SIG-M5 treated with dmso at 0.1 percent for 504 hours (cell line): ENCODE data around the gene PDSS2.
"Not testable (repeated sequence)": the region's sequence is repeated elsewhere in the genome, so short reads cannot be mapped to it uniquely, and the experiment has no call there.

Experiments
- DNase-seq: peaks from one replicate; lab custom pipeline; 2025; ENCODE audit not compliant: unreplicated experiment; lab: John Stamatoyannopoulos, UW

Gene PDSS2

GRCh38 chr6:107475360-107475759 is 16.0 kb upstream of the PDSS2 start:
- not testable (repeated sequence) for DNase-seq

DNA sequence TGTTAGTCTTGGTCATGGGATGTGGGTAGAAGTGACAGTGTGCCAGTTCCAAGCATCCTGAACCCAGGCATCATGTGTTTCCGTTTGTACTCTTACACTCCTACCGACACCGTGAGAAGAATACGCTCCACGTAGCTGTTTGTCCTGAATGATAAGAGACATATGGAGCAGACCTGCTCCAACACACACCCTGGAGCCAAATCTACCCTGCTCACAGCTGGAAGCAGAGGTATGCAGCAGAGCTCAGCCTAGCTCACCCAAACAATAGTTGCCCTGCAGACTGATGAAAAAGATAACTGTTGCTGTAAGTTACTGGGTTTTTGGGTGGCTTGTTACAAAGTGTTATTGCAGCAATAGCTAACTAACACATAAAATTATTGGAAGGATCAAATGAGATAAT is 14.3 kb upstream of the PDSS2 start:
- no peak for DNase-seq

DNA sequence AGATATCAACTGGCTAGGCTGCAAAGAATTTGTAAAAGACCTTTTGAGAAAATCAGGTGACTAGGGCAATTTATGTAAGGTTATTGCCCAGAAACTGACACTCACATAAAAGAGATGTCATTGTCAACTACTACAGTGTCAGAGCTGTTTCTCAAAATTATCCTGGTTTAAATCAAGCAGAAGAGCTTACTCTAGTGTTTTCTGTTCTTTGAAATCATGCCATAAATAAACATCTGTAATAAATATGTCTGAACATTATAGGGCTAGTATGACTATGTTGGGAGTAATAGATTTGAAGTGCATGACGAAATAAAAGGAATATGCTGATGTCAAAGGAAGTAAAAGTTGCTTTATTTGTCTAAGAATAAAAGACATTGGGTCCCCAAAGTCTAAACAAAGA is 11.0 kb upstream of the PDSS2 start:
- DNase-seq = no peak

DNA sequence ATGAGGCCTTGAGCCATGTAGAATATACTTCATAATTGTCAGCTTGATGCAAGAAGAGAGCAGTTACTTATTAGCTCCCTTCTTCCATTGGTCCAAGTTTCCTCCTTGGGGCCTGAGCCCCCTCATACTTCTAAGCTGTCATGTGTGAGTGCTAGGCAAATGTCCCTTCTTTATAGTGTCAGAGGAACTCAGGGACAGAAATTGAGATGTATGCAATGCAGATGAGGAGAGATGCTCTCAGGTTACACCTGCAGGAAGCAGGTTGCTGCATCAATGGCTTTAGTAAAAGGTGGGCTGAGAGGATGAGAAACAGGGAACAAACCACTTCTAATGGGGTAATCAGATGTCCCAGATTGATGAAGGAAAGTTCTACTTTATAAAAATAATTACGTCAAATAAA is 6.7 kb upstream of the PDSS2 start:
- no peak for DNase-seq

GRCh38 chr6:107460083-107460631 is 793 bp upstream of the PDSS2 start:
- DNase-seq = peak; percentile 60

DNA sequence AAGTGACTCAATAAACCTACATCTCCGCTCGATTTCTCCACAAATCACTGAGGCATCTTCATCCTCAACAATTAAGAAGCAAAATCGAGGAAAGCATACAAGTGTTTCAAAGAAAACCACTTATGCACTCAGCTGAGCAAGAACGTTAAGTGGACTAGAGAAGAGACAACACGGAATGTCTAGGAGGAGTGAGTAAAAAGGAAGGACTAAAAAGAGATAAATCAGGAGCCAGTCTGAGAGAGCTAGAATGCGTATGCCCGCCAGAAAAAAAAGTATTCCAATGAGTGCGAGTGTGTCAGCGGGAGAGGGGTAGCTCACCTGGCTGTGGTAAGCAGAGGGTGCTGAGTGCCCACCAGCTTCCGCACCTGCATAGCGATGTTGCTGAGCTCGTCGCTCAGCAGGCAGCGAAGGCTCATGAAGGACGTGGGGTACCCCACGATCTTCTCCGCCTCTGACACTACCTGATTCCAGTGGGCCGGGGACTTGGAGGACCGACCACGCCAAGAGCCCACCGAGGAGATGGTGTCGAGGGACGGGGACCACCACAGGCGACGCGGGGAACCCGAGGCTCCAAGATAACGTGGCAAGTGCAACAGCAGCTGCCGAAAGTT is 587 bp downstream of the PDSS2 start:
- no peak for DNase-seq

GRCh38 chr6:107448776-107449175 is 10.6 kb downstream of the PDSS2 start:
- no peak for DNase-seq

GRCh38 chr6:107447663-107448216 is 11.6 kb downstream of the PDSS2 start:
- no peak for DNase-seq

DNA sequence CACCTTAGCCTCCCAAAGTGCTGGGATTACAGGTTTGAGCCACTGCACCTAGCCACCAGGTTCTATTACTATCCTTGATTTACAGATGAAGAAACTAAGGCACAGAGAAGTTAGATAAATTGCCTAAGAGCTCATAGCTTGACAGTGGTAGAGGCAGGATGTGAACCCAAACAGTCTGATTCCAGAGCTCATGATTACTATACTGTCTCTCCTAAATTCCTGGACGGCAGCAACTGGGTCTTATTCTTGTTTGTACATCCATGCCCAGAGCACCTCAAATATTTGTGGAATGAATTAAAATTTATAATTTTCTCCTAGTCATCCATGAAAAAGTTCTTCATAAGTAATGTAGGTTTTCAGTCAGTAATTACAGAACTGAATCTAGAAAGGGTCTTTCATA is 15.1 kb downstream of the PDSS2 start:
- no peak for DNase-seq

DNA sequence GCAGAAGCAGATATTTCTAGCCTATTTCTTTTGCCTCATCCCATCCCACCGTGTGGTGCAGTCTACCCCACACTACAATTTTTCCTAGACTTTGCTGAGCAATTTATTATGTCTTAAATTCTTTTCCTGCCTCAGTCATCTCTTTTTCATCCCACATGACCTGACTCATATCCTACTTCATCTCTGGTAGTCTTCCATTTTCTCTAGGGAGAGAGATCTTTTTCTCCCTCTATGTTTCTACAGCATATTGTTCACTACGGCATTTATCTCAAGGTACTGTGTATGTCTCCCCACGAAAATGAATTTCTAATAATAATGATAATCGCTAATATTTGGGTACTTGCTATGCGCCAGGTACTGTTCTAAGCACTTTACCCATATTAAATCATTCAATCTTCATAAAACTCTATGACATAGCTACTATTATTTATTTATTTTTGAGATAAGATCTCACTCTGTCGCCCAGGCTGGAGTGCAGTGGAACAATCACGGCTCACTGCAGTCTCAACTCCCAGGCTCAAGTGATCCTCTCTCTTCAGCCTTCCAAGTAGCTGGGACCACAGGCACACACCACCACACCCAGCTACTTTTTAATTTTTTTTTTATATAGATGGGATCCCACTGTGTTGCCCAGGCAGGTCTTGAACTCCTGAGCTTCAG is 15.6 kb downstream of the PDSS2 start:
- DNase-seq = no peak

DNA sequence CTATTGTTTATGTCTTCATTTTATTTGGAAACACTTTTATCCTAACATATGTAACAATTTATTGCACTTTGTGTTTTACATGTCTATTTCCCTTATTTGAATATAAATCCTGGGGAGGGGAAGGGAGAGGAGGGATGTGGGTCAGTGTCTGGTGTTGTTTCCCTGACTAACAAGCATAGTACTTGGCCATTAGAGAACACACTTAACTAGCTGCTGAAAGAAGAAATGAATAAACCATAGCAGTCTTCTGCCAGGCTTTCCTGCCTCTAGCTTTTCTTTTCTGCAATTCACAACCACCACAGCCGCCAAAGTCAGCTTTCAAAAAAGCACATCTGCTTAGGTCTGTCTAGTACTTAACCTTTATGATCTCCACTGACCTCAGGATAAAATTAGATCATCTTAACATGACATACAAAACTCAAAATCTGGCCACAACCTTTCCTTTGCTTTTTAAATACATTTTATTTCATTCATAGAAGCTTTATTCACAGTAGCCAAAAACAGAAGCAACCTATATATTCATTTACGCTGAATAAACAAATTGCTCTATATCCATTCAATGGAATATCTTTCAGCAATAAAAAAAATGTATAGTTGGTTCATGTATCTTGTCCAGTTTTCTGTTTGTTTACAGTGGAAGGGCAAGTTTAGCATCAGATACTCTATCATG is 16.3 kb downstream of the PDSS2 start:
- DNase-seq = no peak

DNA sequence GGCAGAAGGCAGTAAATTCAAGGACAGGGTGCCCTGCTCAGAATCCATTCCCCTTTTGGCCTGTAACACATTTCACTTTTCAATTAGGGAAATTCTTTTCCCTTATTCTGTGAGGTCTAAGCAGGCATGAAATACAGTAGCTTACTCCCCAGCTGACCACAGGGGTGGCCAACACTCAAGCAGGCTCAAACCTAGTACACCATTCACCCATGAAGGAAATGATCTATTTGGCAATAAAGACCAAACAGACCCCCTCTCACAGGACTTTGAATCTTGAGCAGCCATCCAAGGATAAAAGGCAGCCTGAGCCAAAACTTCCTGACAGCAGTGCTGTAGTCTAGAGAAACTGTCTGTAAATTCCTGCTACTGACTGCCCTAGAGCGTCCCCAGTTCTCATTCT is 17.7 kb downstream of the PDSS2 start:
- DNase-seq = no peak

GRCh38 chr6:107440936-107441335 is 18.4 kb downstream of the PDSS2 start:
- no peak for DNase-seq

- no peak for DNase-seq
These were observed 20.0 kb downstream of the PDSS2 start for GRCh38 chr6:107439406-107439805.

DNA sequence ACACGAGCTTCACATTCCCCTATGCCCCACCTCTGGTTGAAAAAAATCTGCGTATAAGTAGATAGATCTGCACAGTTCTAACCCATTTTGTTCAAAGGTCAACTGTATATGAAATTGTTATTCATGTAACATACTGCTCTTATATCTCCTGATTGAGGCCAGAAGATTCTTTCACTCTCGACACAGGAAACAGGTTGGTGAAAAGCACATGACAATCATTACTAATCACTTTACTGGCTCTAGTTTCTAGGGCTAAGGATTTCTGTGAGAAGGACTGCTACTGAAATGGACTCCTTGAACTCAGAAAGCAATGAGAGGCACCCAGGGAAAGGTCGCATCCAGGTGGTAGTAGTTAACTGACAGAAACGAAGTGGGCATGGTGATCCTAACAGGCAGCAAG is 21.7 kb downstream of the PDSS2 start:
- DNase-seq = no peak

DNA sequence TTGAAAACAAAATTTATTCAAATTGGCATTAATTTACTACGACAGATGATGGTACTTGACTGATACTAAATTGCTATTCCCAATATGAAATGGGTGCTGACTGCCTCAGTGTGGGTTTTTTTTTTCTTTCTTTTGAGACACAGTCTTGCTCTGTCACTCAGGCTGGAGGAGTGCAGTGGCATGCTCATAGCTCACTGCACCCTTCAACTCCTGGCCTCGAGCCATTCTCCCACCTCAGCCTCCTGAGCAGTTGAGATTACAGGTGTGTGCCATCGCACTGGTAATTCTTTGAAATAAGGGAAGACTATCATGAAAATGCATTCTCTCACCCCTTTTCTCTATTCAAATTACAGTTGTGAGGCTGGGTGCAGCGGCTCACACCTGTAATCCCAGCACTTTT is 22.5 kb downstream of the PDSS2 start:
- DNase-seq = no peak

GRCh38 chr6:107435798-107436197 is 23.6 kb downstream of the PDSS2 start:
- DNase-seq = no peak

DNA sequence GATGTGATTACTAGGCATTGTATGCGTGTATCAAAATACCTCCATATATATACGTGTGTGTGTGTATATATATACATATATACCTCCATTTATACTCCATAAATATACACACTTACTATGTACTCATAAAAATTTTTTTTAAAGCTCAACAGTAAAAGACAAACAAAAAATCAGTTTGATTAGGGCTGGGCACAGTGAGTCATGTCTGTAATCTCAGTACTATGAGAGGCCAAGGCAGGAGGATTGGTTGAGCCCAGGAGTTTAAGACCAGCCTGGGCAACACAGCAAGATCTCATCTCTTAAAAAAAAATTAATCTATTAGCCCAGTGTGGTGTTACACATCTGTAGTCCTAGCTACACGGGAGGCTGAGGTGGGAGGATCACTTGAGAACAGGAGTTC is 24.6 kb downstream of the PDSS2 start:
- no peak for DNase-seq

GRCh38 chr6:107425951-107426350 is 33.4 kb downstream of the PDSS2 start:
- DNase-seq = not testable (repeated sequence)

GRCh38 chr6:107423474-107423990 is 35.8 kb downstream of the PDSS2 start:
- no peak for DNase-seq

DNA sequence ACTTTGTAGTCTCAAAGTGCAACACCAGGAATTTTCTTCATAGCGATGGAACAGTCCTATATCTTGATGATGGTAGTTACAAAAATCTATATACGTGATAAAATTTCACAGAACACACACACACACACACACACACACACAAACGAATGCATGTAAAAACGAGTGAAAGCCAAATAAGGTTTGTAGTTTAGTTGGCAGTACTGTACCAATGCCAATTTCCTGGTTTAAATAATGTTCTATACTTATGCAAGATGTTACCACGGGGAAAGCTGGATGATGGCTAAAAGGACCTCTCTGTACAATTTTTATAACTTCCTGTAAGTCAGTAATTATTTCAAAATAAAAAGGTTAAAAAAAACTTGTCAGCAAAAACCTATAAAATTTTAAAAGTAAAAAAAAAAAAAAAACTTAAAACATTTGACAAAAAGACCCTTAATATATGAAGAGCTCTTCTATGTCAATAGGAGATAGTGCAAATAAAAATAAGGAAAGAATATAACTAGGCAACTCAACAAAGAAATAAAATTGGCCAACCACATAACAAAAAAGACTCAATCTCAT is 37.6 kb downstream of the PDSS2 start:
- DNase-seq = no peak
